ENCODE data around the gene SEPTIN7.

SEPTIN7 gene

GRCh38 chr7:35762781-35763180 lies 38.1 kb upstream of the SEPTIN7 start:
- Histone ChIP-seq H3K27ac (ENCODE audit: low read depth, low read length) (no peak overlapping the region), H4K20me1 (ENCODE audit: low read depth, low read length) (no peaks in the 10 kb centered on the region), H3K27me3 (ENCODE audit: low read length) (no peaks in the 10 kb centered on the region), H3K36me3 (ENCODE audit: low read length) (no peaks in the 10 kb centered on the region), H2AFZ (ENCODE audit: low read depth, low read length, severe bottlenecking) (no peak overlapping the region), H3K9ac (ENCODE audit: low read length) (no peak overlapping the region), H3K79me2 (ENCODE audit: insufficient read depth, low read length) (no peaks in the 10 kb centered on the region), H3F3A (ENCODE audit: insufficient read depth) (no peaks in the 10 kb centered on the region), H3K9me3 (ENCODE audit: insufficient read depth, low read length) (no peaks in the 10 kb centered on the region), H3K4me2 (ENCODE audit: low read depth, low read length, poor library complexity, severe bottlenecking) (no peak overlapping the region), H3K9me2 (replicated peaks; ENCODE audit: insufficient read depth, low read length) (no peaks in the 10 kb centered on the region), H3K4me3 (ENCODE audit: insufficient read depth, low read length, poor library complexity, severe bottlenecking) (no peak overlapping the region)
- TF ChIP-seq EZH2phosphoT487 (conservative IDR thresholded peaks at IDR 0.05; ENCODE audit: low read length) (no peak), CTCF (IDR thresholded peaks at IDR 0.05; ENCODE audit: insufficient read depth, low read length, poor library complexity, severe bottlenecking) (no peak)

- no peaks in the 10 kb centered on the region for H3K27me3 ChIP-seq (ENCODE audit: low read length)
- no peaks in the 10 kb centered on the region for H3K9me3 ChIP-seq (ENCODE audit: insufficient read depth, low read length)
- H3K9me2 ChIP-seq (replicated peaks; ENCODE audit: insufficient read depth, low read length): no peaks in the 10 kb centered on the region
- H3K4me3 ChIP-seq (ENCODE audit: insufficient read depth, low read length, poor library complexity, severe bottlenecking): no peak overlapping the region
- no peaks in the 10 kb centered on the region; the same call in 1 of the 2 replicates for H3F3A ChIP-seq (ENCODE audit: insufficient read depth)
- no peak overlapping the region for H3K4me2 ChIP-seq (ENCODE audit: low read depth, low read length, poor library complexity, severe bottlenecking)
- H3K79me2 ChIP-seq (ENCODE audit: insufficient read depth, low read length): no peaks in the 10 kb centered on the region
- H2AFZ ChIP-seq (ENCODE audit: low read depth, low read length, severe bottlenecking): no peak overlapping the region
- H3K27ac ChIP-seq (ENCODE audit: low read depth, low read length): no peak overlapping the region
- H3K9ac ChIP-seq (ENCODE audit: low read length): no peak overlapping the region
- no peaks in the 10 kb centered on the region for H4K20me1 ChIP-seq (ENCODE audit: low read depth, low read length)
- no peaks in the 10 kb centered on the region for H3K36me3 ChIP-seq (ENCODE audit: low read length)
- TF ChIP-seq CTCF (IDR thresholded peaks at IDR 0.05; ENCODE audit: insufficient read depth, low read length, poor library complexity, severe bottlenecking) (no peak), EZH2phosphoT487 (conservative IDR thresholded peaks at IDR 0.05; ENCODE audit: low read length) (no peak)
Observed at GRCh38 chr7:35768346-35768745, 32.5 kb upstream of the SEPTIN7 start.

- Histone ChIP-seq H3K9me2 (replicated peaks; ENCODE audit: insufficient read depth, low read length) (no peaks in the 10 kb centered on the region), H3K4me2 (ENCODE audit: low read depth, low read length, poor library complexity, severe bottlenecking) (no peak overlapping the region), H2AFZ (ENCODE audit: low read depth, low read length, severe bottlenecking) (no peak overlapping the region), H3K79me2 (ENCODE audit: insufficient read depth, low read length) (no peaks in the 10 kb centered on the region), H4K20me1 (ENCODE audit: low read depth, low read length) (no peaks in the 10 kb centered on the region), H3K27ac (ENCODE audit: low read depth, low read length) (no peak overlapping the region), H3K36me3 (ENCODE audit: low read length) (no peaks in the 10 kb centered on the region), H3K4me3 (ENCODE audit: insufficient read depth, low read length, poor library complexity, severe bottlenecking) (no peak overlapping the region), H3K9me3 (ENCODE audit: insufficient read depth, low read length) (no peaks in the 10 kb centered on the region), H3F3A (ENCODE audit: insufficient read depth) (no peaks in the 10 kb centered on the region; the same call in 1 of the 2 replicates), H3K9ac (ENCODE audit: low read length) (no peak overlapping the region), H3K27me3 (ENCODE audit: low read length) (no peaks in the 10 kb centered on the region)
- TF ChIP-seq EZH2phosphoT487 (conservative IDR thresholded peaks at IDR 0.05; ENCODE audit: low read length): no peak
- TF ChIP-seq CTCF (IDR thresholded peaks at IDR 0.05; ENCODE audit: insufficient read depth, low read length, poor library complexity, severe bottlenecking): no peak
Observed at GRCh38 chr7:35771776-35772175, 29.1 kb upstream of the SEPTIN7 start.

Data from SU-DHL-6 (cell line).